PC-3 (cell line): ENCODE measurements around the gene DBNDD1.

ENCODE experiments used
- CTCF ChIP-seq: fragments of 300-600 bp; sonication (generic); conservative IDR thresholded peaks from 2 replicates; pipeline ENCODE4 v1.5.1; 2017; ENCODE audit warnings: antibody characterized with exemption, low read depth, mild to moderate bottlenecking, low read length
- EZH2 ChIP-seq: fragments of 300-600 bp; sonication (generic); IDR thresholded peaks from one replicate; pipeline ENCODE4 v1.6.1; 2017; ENCODE audit warnings: antibody characterized with exemption, mild to moderate bottlenecking, low read length; ENCODE audit not compliant: unreplicated experiment

- TF ChIP-seq CTCF: no peak
- no peak for TF ChIP-seq EZH2
Measured at GRCh38 chr16:89964201-89964600, 55.1 kb downstream of the DBNDD1 start.
